HG03064 (cell line): ENCODE measurements around the gene TRPM2.

Source experiments
- ATAC-seq: cut with Tn5 transposase; IDR thresholded peaks from one replicate; pipeline ENCODE4 v1.9.1; 2021; ENCODE audit warnings: low read depth; ENCODE audit not compliant: unreplicated experiment

TRPM2 gene

GRCh38 chr21:44455524-44456213, 102.2 kb downstream of the TRPM2 start:
- ATAC-seq, result no peak

DNA sequence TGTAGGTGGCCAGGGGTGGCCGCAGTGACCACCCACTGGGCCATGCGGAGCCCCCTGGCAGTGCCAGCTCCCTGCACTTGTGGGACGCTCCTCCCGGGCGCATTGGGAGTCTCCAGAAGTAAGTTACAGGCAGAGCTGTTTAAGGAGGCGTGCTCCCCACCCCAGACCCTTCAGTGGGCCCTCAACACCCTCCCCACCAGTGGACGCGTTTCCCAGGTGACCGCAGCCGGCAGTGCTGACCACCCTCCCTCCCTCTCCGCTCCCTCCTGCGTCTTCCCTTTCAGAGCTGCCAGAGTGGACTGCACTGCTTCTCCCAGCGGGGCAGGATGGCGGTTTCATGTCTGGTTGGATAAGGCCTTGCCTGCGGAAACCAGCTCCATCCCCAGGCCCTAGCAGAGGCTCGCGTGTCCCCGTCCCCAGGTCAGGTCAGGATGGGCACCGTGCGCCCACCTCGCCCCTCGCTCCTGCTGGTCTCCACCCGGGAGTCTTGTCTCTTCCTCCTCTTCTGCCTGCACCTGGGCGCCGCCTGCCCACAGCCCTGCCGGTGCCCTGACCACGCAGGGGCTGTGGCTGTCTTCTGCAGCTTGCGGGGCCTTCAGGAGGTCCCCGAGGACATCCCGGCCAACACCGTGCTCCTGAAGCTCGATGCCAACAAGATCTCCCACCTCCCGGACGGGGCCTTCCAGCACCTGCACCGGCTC, 102.9 kb downstream of the TRPM2 start:
- no peak for ATAC-seq

DNA sequence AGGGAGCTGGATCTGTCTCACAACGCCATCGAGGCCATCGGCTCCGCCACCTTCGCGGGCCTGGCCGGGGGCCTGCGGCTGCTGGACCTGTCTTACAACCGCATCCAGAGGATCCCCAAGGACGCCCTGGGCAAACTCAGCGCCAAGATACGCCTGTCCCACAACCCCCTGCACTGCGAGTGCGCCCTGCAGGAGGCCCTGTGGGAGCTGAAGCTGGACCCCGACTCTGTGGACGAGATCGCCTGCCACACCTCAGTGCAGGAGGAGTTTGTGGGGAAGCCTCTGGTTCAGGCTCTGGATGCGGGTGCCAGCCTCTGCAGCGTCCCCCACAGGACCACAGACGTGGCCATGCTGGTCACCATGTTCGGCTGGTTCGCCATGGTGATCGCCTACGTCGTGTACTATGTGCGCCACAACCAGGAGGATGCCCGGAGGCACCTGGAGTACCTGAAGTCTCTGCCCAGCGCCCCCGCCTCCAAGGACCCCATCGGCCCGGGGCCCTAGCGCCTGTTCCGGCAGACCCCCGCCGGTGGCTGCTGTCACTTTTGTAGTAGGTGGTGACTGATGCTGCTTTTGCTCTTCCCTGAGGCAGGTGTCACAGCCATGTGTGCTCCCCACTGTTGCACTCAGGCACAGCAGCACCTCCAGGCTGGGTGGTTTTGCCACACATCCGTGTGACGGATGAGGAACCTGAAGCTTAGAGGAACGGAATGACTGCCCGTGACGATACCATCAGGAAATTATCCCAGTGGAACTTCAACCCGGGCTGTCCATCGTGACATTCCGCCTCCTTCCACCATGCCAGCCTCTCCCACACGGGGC, 103.7 kb downstream of the TRPM2 start:
- no peak for ATAC-seq

- no peak for ATAC-seq
Observed at GRCh38 chr21:44458971-44459711, 105.7 kb downstream of the TRPM2 start.

- no peak for ATAC-seq
Observed at GRCh38 chr21:44459712-44460440, 106.5 kb downstream of the TRPM2 start.

GRCh38 chr21:44460441-44460755, 107.0 kb downstream of the TRPM2 start:
- ATAC-seq, result no peak

DNA sequence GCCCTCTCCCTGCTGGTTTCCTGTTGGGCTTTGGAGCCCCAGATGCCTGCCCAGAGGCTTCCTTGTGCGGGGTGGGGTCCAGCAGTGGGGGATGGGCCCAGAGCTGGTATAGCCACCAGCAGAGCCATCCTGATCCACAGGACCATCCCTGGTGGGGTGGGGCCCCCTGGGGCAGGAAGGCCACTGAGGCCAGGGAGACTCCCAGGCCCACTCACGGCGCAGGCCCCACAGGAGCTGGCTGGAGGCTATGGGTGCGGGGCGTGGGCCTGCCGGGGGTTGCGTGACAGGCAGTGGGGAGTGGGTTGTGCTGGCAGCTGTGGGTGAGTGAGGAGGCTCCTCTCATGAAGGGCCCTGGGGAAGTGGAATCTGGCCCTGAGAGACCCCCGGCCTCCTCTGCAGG, 107.6 kb downstream of the TRPM2 start:
- no peak for ATAC-seq

DNA sequence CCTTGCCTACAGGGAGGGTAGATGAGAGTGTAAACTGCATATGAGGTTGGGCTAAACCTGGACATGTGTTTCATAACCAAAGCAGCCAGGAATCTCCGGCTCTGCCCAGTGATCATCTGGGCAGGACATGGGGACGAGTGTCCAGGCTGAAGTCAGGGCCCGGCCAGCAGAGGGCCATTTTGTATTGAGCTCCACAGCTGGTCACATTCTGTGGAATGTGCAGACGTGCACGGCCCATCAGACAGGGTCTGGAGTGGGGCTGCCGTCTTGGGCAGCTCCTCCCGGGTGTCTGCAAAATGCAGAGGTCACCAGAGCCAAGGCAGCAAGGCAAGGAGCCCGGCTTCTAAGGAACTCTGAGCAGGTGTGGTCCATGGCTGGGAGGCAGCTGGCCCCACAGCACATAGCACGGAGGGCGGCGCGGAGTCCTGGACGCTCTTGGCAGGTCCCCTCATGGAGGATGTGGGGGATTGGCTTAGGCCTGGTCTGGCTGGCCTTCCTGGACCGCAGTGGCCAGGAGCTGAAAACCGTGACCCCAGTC, 108.1 kb downstream of the TRPM2 start:
- ATAC-seq, result no peak

DNA sequence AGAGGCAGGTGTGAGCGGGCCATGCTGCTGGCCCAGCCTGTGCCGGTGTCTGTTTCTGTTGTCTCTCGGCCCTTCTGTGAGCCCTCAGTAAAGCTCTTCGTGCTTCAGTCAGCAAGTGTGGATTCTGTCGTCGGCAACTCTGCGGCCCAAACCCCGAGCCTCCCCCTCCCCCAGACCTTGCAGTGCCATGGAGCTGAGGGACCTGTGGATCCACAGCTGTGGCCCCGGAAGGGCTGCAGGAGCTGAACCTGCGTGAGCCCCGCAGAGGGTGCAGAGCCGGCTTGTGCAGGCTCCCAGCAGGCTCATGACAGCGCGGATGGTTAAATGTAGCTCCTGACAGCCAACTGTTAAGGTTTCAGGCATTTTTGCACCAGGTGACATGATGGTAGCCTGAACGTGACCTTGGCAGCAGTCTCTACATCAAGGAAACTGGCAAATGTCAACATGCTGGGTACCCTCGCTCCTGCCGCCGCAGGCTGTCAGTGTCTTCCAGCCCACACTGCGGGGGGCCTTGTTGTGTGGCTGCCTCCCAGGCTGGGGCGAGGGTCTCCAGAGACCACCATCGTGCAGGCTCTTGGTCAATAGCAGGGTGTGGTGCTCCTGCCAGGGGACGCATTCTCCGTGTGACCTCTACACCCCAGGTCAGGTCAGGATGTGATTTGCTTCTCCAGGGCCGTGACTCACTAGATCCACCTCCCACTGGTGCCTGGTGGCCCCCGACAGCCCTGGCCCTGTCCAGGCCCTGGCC, 108.8 kb downstream of the TRPM2 start:
- no peak for ATAC-seq

- ATAC-seq, result no peak
Observed at GRCh38 chr21:44462834-44463200, 109.4 kb downstream of the TRPM2 start.

- no peak for ATAC-seq
Observed at GRCh38 chr21:44463724-44464123, 110.3 kb downstream of the TRPM2 start.

DNA sequence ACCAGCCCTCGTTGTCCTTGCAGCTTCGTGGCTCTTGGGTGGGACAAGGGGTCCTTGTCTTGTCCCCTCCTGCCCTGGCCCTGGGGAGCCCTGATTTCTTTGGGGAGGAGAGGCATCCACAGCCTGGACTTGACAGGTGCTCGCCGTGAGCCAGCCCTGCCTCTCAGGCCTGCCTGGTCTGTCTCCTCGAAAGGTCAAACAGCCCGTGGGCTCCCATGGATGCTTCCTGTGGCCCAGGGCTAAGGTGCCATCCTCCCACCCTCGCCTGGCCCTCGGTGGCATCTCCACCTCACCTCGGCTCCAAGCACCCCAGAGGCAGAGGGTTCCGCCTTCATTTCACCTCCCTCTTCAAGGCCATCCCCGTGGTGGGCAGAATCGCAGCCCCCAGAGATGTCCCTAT, 110.9 kb downstream of the TRPM2 start:
- no peak for ATAC-seq

GRCh38 chr21:44466351-44466954, 113.0 kb downstream of the TRPM2 start:
- no peak for ATAC-seq

DNA sequence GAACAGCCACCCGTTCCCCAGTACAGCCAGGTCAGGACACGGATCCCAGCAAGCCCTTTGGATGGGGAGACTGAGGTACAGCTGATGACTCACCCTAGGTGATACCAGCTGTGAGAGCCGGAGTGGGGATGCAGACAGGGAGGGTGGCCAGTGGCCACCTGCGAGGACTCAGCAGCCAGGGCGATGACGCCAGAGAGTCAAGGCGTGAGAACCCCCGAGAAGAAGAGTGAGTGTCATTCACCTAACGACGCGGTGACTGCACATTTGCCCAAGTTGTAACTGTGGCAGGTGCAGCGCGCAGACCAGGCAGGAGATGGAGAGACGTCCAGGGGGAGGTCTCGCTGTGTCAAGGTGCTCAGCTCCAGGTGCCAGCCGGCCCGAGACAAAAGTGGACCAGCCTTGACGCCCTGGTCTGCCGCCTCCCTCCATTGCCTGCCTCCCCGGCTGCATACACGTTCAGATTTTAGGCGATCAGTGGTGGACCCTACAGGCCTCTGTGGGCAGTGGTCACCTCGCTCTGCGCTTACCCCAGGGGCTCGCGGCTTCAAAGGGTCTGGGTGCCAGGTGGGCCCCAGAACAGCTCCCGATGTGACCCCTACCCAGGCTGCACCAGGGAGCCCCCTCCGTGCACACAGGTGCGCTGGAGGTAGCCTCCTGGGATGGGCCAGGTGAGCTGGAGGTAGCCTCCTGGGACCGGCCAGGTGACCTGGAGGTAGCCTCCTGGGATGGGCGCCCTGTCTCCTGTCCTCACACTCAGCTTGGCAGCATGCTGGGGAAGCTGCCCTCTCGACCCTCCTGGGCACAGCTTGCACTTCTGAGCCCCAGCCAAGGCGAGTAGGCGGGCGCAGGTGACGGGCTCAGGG, 113.8 kb downstream of the TRPM2 start:
- ATAC-seq, result no peak

GRCh38 chr21:44467859-44468195, 114.4 kb downstream of the TRPM2 start:
- no peak for ATAC-seq

DNA sequence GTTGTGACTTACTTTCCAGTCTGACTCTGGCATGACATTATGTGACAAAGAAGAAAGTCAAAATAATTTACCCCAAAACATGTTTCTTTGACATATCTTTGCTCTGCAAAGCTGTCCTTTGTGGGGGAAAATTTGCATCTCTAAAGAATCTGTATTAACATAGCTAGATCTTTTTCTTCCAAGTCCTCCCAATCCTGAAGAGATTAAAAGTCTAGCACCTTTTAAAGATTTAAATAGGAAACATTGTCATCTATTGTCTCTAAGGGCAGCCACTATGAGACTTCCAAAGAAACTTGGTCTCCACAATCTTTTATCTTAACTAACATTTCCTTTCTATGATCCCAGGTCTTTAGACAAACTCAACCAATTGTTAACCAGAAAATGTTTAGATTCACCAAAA, 117.9 kb downstream of the TRPM2 start:
- no peak for ATAC-seq

GRCh38 chr21:44471996-44472395, 118.6 kb downstream of the TRPM2 start:
- no peak for ATAC-seq

GRCh38 chr21:44473915-44474555, 120.6 kb downstream of the TRPM2 start:
- no peak for ATAC-seq
